ENCODE data around the gene RTN4RL1. TPM values are rescaled to one million over a fixed set of nuclear protein-coding genes. Genes with fewer than 3 reads are reported as not detected.
"Not testable (repeated sequence)": the region's sequence is repeated elsewhere in the genome, so short reads cannot be mapped to it uniquely, and the experiment has no call there.

RTN4RL1 gene
- total RNA-seq, 6 experiments from 2014 or later: 0.54 to 2.6 (median 1.4) TPM

DNA sequence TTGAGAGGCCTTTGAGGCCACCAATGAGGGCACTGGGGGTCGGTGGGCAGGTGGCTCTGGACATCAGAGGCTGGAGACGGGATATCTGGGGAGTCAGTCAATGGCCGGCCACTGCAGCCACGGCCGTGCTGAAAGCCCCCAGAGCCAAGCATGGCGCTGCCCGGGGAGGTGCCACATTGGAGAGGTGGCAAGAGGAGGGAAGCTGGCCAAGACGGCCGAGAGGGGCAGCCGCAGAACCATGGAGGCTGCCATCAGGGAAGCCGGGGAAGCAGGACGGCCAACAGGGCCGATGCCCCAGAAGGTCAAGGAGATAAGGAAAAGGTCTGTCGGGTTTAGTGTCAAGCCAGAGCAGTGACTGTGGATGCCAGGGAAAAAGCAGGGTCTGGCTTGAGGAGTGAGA is 9.8 kb downstream of the RTN4RL1 start:
- Histone ChIP-seq H3K9me3 (no peaks in the 10 kb centered on the region), H3K4me3 (no peak overlapping the region), H3K36me3 (no peaks in the 10 kb centered on the region), H3K27ac (no peak overlapping the region), H3K27me3 (no peaks in the 10 kb centered on the region), H3K4me1 (peaks cover 0 to 20% (median 7%) of the 10 kb centered on the region in 4 donors)
- DNase-seq: no peak
- 49% methylated on average over 7 of the region's 14 CpGs for WGBS (ENCODE audit: insufficient coverage, low coverage, low lambda C conversion rate, missing lambda C conversion rate)
- TF ChIP-seq, protein P1, sequence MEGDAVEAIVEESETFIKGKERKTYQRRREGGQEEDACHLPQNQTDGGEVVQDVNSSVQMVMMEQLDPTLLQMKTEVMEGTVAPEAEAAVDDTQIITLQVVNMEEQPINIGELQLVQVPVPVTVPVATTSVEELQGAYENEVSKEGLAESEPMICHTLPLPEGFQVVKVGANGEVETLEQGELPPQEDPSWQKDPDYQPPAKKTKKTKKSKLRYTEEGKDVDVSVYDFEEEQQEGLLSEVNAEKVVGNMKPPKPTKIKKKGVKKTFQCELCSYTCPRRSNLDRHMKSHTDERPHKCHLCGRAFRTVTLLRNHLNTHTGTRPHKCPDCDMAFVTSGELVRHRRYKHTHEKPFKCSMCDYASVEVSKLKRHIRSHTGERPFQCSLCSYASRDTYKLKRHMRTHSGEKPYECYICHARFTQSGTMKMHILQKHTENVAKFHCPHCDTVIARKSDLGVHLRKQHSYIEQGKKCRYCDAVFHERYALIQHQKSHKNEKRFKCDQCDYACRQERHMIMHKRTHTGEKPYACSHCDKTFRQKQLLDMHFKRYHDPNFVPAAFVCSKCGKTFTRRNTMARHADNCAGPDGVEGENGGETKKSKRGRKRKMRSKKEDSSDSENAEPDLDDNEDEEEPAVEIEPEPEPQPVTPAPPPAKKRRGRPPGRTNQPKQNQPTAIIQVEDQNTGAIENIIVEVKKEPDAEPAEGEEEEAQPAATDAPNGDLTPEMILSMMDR (IDR thresholded peaks at IDR 0.05): no peak
- TF ChIP-seq POLR2A (IDR thresholded peaks at IDR 0.05): no peak
- intact Hi-C loops (cut with DNase I): no loop called here
- ATAC-seq: no peak

DNA sequence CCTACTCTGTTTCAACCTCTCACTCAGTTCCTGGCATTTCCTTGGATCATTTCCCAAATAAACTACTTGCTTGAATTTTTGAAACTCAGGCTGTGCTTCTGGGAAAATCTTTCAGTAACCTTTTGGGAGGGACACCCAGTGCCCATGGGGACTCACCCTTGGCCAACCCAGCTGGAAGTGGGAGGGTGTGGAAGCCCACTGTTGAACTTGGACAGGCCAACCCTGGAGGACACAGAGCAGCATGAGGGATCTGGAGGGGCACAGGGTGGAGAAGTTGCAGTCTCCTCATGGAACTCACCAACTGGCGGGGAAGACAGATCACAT is 11.2 kb downstream of the RTN4RL1 start:
- ATAC-seq: peak in 2 of 4 donors; percentile 30 to 35
- no peak for TF ChIP-seq POLR2A (IDR thresholded peaks at IDR 0.05)
- TF ChIP-seq, protein P1 (IDR thresholded peaks at IDR 0.05): no peak
- DNase-seq: no peak
- no peaks in the 10 kb centered on the region for H3K27me3 ChIP-seq
- H3K36me3 ChIP-seq: no peaks in the 10 kb centered on the region
- no peaks in the 10 kb centered on the region for H3K9me3 ChIP-seq
- H3K27ac ChIP-seq: no peak overlapping the region
- no peak overlapping the region for H3K4me3 ChIP-seq
- intact Hi-C loops (cut with DNase I): no loop called here
- H3K4me1 ChIP-seq: peaks cover 0 to 21% (median 7%) of the 10 kb centered on the region in 4 donors
- no CpG with 5 or more reads among the region's 1 CpG for WGBS (ENCODE audit: insufficient coverage, low coverage, low lambda C conversion rate, missing lambda C conversion rate)

DNA sequence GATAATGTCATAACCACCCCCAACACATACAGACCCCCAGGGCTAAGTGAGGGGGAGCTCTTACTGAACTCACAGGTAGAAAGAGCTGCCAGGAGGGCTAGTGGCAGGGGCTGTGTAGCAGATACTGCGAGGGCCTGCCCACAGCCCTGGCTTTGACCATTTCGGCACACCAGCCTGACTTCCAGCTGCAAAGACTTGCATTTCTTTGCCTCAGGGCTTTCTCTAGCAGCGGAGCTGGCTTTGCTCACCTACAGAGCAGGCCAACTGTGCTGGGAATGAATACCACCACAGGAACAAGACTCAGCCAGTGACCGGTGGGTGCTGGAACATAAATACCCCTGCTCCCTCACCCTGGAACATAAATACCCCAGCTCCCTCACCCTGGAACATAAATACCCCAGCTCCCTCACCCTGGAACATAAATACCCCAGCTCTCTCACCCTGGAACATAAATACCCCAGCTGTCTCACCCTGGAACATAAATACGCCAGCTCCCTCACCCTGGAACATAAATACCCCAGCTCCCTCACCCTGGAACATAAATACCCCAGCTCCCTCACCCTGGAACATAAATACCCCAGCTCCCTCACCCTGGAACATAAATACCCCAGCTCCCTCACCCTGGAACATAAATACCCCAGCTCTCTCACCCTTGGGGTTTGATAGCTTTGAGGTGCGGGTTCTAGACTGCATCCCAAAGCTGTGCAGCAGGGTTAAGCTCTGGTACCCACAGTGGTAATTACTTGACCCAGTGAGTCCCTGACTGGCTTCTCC is 11.7 kb downstream of the RTN4RL1 start:
- H3K27ac ChIP-seq; H3K9me3 ChIP-seq; DNase-seq; H3K36me3 ChIP-seq; H3K27me3 ChIP-seq; H3K4me3 ChIP-seq; ATAC-seq; intact Hi-C loops (cut with DNase I): not testable (repeated sequence)
- WGBS (ENCODE audit: insufficient coverage, low coverage, low lambda C conversion rate, missing lambda C conversion rate): 100% methylated on average over 1 of the region's 6 CpGs
- peaks cover 0 to 21% (median 7%) of the 10 kb centered on the region in 4 donors for H3K4me1 ChIP-seq

DNA sequence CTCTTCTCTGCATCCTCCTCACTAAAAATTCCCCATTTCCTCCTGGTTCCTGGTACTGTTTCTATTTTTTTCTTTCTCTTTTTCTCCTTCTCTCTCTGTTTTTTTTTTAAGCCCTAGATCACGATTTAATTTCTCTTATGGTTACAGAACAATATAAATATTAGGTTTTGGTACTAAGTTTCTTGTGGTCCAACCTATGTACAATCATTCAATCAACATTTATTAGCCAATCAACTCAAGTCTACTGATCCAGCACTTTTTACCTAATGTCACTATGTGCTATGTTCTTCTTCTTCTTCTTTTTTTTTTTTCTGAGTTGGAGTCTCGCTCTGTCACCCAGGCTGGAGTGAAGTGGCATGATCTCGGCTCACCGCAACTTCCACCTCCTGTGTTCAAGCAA is 12.6 kb downstream of the RTN4RL1 start:
- no peaks in the 10 kb centered on the region for H3K9me3 ChIP-seq
- peaks cover 0 to 26% (median 9%) of the 10 kb centered on the region in 4 donors for H3K4me1 ChIP-seq
- TF ChIP-seq, protein P1 (IDR thresholded peaks at IDR 0.05): no peak
- no peak for TF ChIP-seq POLR2A (IDR thresholded peaks at IDR 0.05)
- intact Hi-C loops (cut with DNase I): no loop called here
- 97% methylated on average over 3 of the region's 4 CpGs for WGBS (ENCODE audit: insufficient coverage, low coverage, low lambda C conversion rate, missing lambda C conversion rate)
- H3K4me3 ChIP-seq: no peak overlapping the region
- H3K36me3 ChIP-seq: no peaks in the 10 kb centered on the region
- DNase-seq (no peak), ATAC-seq (no peak)
- H3K27ac ChIP-seq: peak overlapping the region in 1 of 3 donors; percentile 30
- H3K27me3 ChIP-seq: no peaks in the 10 kb centered on the region

Measured in right lobe of liver (tissue), 6 donors.